ENCODE data around the gene TPSG1.
"Not testable (repeated sequence)": the region's sequence is repeated elsewhere in the genome, so short reads cannot be mapped to it uniquely, and the experiment has no call there.

TPSG1 gene

GRCh38 chr16:1215574-1216295 lies 9.3 kb downstream of the TPSG1 start:
- no peak for DNase-seq (ENCODE audit: low read depth, low spot score)

DNA sequence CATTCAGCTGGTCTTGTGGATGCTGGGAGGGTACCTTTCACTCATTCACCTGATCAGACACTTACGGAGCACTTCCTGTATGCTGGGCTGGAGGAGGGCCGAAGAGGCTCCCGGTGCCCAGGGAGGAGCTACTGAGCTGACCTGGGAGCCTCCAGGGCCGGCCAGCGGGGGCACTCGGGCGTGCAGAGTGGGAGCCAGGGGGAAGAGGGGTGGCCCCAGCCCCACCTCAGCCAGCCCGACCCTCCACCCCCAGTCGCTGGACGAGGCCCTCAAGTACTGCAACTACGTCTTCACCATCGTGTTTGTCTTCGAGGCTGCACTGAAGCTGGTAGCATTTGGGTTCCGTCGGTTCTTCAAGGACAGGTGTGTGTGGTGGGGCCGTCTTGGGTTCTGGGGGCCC lies 10.3 kb downstream of the TPSG1 start:
- DNase-seq (ENCODE audit: low read depth, low spot score) = no peak

- DNase-seq (ENCODE audit: low read depth, low spot score) = no peak
These were observed 11.2 kb downstream of the TPSG1 start for GRCh38 chr16:1213796-1214372.

- no peak for DNase-seq (ENCODE audit: low read depth, low spot score)
These were observed 11.8 kb downstream of the TPSG1 start for GRCh38 chr16:1213231-1213630.

GRCh38 chr16:1212616-1213194 lies 12.4 kb downstream of the TPSG1 start:
- no peak for DNase-seq (ENCODE audit: low read depth, low spot score)

DNA sequence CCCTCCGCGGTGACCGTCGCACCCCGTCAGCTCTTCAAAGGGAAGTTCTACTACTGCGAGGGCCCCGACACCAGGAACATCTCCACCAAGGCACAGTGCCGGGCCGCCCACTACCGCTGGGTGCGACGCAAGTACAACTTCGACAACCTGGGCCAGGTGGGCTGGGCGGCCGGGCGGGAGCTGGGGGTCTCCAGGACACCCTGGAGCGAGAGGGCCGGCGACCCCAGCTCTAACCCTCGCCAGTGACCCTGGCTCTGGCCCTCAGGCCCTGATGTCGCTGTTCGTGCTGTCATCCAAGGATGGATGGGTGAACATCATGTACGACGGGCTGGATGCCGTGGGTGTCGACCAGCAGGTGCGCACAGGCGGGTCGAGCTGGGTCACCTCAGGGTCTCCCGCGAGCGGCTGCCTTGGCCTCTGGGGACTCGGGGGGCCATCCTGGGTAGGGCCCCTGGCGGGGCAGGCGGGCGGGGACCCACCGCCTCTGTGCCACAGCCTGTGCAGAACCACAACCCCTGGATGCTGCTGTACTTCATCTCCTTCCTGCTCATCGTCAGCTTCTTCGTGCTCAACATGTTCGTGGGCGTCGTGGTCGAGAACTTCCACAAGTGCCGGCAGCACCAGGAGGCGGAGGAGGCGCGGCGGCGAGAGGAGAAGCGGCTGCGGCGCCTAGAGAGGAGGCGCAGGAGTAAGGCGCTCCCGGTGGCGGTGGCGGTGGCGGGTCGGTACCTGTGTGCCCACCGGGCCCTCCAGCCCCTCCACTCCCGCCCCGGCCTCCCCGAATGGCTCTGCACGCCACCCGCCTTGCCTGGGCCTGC lies 13.4 kb downstream of the TPSG1 start:
- no peak for DNase-seq (ENCODE audit: low read depth, low spot score)

DNA sequence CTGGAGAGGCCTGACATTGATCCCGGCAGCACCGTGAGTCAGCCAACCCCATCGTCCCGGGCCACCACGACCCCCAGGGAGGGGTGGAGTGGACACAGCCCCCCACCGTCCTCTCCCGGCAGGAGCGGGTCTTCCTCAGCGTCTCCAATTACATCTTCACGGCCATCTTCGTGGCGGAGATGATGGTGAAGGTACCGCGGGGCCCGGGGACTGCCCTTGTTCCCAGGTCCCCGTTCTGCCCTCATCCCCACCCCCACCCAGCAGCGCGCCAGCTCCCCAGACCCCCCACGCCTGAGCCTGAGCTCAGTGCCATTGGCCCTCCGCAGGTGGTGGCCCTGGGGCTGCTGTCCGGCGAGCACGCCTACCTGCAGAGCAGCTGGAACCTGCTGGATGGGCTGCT lies 14.6 kb downstream of the TPSG1 start:
- DNase-seq (ENCODE audit: low read depth, low spot score) = no peak

- no peak for DNase-seq (ENCODE audit: low read depth, low spot score)
These were observed 16.0 kb downstream of the TPSG1 start for GRCh38 chr16:1209081-1209480.

DNA sequence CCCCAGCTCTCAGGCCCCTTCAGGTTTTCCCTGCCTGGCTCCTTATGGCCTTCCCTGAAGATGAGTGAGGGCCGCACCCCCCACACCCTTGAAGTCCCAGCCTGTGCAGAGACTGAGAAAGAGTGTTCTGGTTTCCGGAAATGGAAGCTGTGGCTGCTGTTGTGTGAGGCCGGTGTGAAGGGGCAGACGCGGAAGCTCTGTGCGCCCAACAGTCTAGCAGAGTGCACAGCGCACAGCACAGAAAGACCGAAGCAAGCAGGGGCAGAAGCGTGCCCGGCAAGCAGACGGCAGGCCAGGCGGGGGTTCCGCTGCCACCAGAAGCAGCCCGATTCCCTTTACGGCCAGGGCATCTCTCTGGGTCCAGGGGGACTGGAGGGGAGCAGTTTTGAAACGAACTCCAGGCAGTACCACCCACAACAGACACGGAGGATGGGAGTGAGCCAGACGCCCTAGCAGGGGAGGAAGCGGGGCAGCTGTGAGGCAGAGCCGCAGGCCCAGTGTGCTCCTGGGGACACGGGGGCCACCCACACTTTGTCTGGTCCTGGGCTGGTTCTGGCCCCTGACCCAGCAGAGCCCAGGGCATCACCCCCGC lies 16.7 kb downstream of the TPSG1 start:
- DNase-seq (ENCODE audit: low read depth, low spot score) = no peak

DNA sequence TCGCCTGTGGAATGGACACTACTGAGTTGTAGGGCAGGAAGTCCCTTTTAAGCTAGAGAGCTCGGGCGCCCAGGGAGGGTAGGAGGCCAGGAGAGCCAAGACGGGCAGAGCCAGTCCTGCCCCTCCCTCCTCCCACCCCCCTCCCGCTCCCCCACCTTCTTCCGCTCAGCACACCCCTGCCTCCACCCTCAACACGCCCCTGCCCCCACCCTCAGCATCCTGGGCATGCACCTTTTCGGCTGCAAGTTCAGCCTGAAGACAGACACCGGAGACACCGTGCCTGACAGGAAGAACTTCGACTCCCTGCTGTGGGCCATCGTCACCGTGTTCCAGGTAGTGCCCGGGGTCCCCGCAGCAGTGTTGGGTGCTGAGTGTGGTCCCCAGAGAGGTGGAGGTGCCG lies 18.3 kb downstream of the TPSG1 start:
- DNase-seq (ENCODE audit: low read depth, low spot score) = no peak

DNA sequence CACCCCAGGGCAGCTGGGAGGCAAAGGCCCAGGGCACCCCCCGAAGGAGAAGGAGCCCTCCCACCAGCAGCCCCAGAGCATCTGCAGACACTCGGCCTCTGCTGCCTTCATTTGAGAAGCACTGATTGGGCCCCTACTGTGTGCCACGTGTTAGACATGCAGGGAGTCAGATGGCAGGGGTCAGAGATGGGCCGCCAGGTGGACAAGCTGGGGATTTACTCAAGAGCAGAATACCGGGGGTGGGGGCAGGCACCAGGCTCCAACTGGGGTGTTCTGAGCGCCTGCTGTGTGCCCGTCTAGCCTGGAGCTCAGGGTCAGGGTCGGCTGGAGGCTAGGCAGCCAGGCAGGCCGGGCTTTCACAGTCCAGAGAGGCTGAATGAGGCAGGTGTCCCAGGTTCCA lies 18.7 kb downstream of the TPSG1 start:
- DNase-seq (ENCODE audit: low read depth, low spot score) = no peak

GRCh38 chr16:1204933-1205332 lies 20.1 kb downstream of the TPSG1 start:
- no peak for DNase-seq (ENCODE audit: low read depth, low spot score)

DNA sequence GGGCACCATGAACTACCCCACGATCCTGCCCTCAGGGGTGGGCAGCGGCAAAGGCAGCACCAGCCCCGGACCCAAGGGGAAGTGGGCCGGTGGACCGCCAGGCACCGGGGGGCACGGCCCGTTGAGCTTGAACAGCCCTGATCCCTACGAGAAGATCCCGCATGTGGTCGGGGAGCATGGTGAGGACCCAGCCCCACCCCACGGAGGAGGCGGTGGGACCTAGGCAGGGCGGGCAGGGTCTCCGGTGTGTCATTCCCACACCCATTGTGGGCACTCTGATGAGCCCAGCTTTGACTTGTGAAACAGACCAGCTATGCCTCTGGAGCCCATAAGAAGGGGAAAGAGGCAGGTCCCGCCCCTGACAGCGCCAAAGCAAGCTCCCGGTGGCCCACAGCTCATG lies 22.8 kb downstream of the TPSG1 start:
- no peak for DNase-seq (ENCODE audit: low read depth, low spot score)

GRCh38 chr16:1201444-1201843 lies 23.6 kb downstream of the TPSG1 start:
- DNase-seq (ENCODE audit: low read depth, low spot score) = no peak

GRCh38 chr16:1200014-1200627 lies 24.9 kb downstream of the TPSG1 start:
- no peak for DNase-seq (ENCODE audit: low read depth, low spot score)

GRCh38 chr16:1199347-1200013 lies 25.6 kb downstream of the TPSG1 start:
- no peak for DNase-seq (ENCODE audit: low read depth, low spot score)

GRCh38 chr16:1198671-1199346 lies 26.3 kb downstream of the TPSG1 start:
- DNase-seq (ENCODE audit: low read depth, low spot score) = not testable (repeated sequence)

DNA sequence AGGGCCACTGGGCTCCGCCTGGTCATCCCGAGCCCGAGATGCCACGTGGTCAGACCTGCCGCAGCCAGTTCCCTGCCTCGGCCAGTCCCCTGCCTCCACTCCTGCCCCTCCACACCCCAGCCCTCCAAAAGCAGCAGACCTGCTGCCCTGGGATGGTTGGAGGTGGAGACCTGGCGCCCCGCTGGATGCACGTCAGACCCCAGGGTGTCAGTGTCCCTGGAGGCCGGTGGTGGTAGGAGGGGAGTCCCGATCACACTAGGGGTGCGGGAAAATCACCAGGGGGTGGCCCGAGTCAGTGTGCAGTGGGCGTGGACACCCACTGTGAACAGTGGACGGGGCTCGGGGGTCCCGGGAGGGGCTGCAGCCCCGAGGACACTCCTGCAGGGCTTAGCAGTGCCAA lies 26.9 kb downstream of the TPSG1 start:
- DNase-seq (ENCODE audit: low read depth, low spot score) = no peak

GRCh38 chr16:1197237-1197866 lies 27.7 kb downstream of the TPSG1 start:
- DNase-seq (ENCODE audit: low read depth, low spot score) = no peak

DNA sequence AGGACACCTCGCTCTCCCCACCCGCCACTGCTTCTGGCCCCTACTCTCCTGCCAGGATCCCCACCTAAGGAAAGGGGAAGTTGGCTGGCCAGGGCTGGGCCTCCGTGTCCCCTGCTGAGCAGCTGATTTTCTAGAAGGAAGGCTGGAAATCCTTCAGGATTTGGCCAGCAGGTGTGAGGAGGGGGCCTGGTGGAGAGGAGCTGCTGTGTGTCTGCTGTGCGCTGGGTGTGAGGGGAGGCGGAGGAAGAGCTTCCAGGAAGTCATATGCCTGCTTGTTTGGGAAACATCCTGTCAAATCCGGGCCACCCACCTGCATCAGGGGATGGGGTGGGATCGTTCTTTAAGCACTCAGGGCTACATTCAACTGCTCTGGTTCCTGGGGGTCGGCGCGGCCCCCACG lies 28.6 kb downstream of the TPSG1 start:
- DNase-seq (ENCODE audit: low read depth, low spot score) = no peak

All from smooth muscle cell of the brain vasculature (primary cell).